Activated CD4-positive, CD25-positive, alpha-beta regulatory T cell treated with anti-CD3 and anti-CD28 coated beads, Interleukin-2, amount 50 U/mL, for 72 hours (primary cell): Measurements from ENCODE around the gene CEP135.
"Not testable (repeated sequence)": the region's sequence is repeated elsewhere in the genome, so short reads cannot be mapped to it uniquely, and the experiment has no call there.

Source experiments
- DNase-seq: peaks from one replicate; pipeline ENCODE4 v3.0.0; 2021

Gene CEP135

GRCh38 chr4:55941881-55942396 lies 6.8 kb upstream of the CEP135 start:
- no peak for DNase-seq

- peak; percentile 34 for DNase-seq
Observed at GRCh38 chr4:55947254-55947882, 1.4 kb upstream of the CEP135 start.

- peak; percentile 34 for DNase-seq
Observed at GRCh38 chr4:55947912-55948725, 626 bp upstream of the CEP135 start.

- DNase-seq, result no peak
Observed at GRCh38 chr4:55949482-55949802, 697 bp downstream of the CEP135 start.

- no peak for DNase-seq
Observed at GRCh38 chr4:55951191-55951922, 2.6 kb downstream of the CEP135 start.

GRCh38 chr4:55955710-55956109 lies 7.0 kb downstream of the CEP135 start:
- no peak for DNase-seq

- no peak for DNase-seq
Observed at GRCh38 chr4:55959655-55960054, 10.9 kb downstream of the CEP135 start.

- no peak for DNase-seq
Observed at GRCh38 chr4:55964046-55964445, 15.3 kb downstream of the CEP135 start.

- no peak for DNase-seq
Observed at GRCh38 chr4:55965585-55965984, 16.8 kb downstream of the CEP135 start.

GRCh38 chr4:55966324-55966723 lies 17.6 kb downstream of the CEP135 start:
- not testable (repeated sequence) for DNase-seq

GRCh38 chr4:55967376-55967775 lies 18.6 kb downstream of the CEP135 start:
- no peak for DNase-seq

- DNase-seq, result no peak
Observed at GRCh38 chr4:55973650-55974049, 24.9 kb downstream of the CEP135 start.

- no peak for DNase-seq
Observed at GRCh38 chr4:55977811-55978210, 29.1 kb downstream of the CEP135 start.

- no peak for DNase-seq
Observed at GRCh38 chr4:55979562-55979961, 30.8 kb downstream of the CEP135 start.

- DNase-seq, result no peak
Observed at GRCh38 chr4:55980725-55981124, 32.0 kb downstream of the CEP135 start.

- DNase-seq, result no peak
Observed at GRCh38 chr4:55982976-55983375, 34.2 kb downstream of the CEP135 start.

- DNase-seq, result no peak
Observed at GRCh38 chr4:55989766-55990165, 41.0 kb downstream of the CEP135 start.

GRCh38 chr4:55993994-55994663 lies 45.4 kb downstream of the CEP135 start:
- DNase-seq, result no peak

GRCh38 chr4:55996646-55997045 lies 47.9 kb downstream of the CEP135 start:
- DNase-seq, result no peak

- DNase-seq, result no peak
Observed at GRCh38 chr4:56003606-56004005, 54.9 kb downstream of the CEP135 start.

GRCh38 chr4:56004235-56004634 lies 55.5 kb downstream of the CEP135 start:
- DNase-seq, result no peak

GRCh38 chr4:56007154-56007553 lies 58.4 kb downstream of the CEP135 start:
- no peak for DNase-seq

- no peak for DNase-seq
Observed at GRCh38 chr4:56008206-56008605, 59.5 kb downstream of the CEP135 start.
